Testis (tissue), 2 donors: ENCODE results near the gene KCNV2.

Experiments
- CTCF ChIP-seq, 3 experiments: fragments of 450-650 bp in 2 of 3; fragments of 200-600 bp in 1 of 3; sonication (generic) in 1 of 3; IDR thresholded peaks; one replicate each; pipeline ENCODE4 v1.5.1; 2016 to 2019; ENCODE audit warnings: antibody characterized with exemption in 3 of 3, mild to moderate bottlenecking in 2 of 3, moderate library complexity in 1 of 3
- POLR2A ChIP-seq: fragments of 450-650 bp; IDR thresholded peaks from one replicate; pipeline ENCODE4 v1.6.1; 2017; ENCODE audit warnings: antibody characterized with exemption, mild to moderate bottlenecking, moderate library complexity

- TF ChIP-seq CTCF (IDR thresholded peaks at IDR 0.05) (no peak), POLR2A (no peak)
Measured at GRCh38 chr9:2723376-2724065, 6.2 kb downstream of the KCNV2 start.
